Neural crest cell (in vitro differentiated cells): Measurements from ENCODE around the gene GNA14. TPM values are rescaled to one million over a fixed set of nuclear protein-coding genes. Genes with fewer than 3 reads are reported as not detected.
"Not testable (repeated sequence)": the region's sequence is repeated elsewhere in the genome, so short reads cannot be mapped to it uniquely, and the experiment has no call there.

Experiments used
- DNase-seq: peaks from one replicate; pipeline ENCODE4 v3.0.0; 2021; ENCODE audit warnings: low read depth, mixed read lengths, low spot score
- H3K27ac Mint-ChIP-seq: one replicate; pipeline ENCODE4 v1.8.0; 2021; ENCODE audit warnings: mild to moderate bottlenecking, mixed read lengths; ENCODE audit not compliant: unreplicated experiment
- H3K27me3 Mint-ChIP-seq: 2 replicates; pipeline ENCODE4 v1.8.0; 2021; ENCODE audit warnings: low read depth, mild to moderate bottlenecking, mixed read lengths
- H3K36me3 Mint-ChIP-seq: 2 replicates; pipeline ENCODE4 v1.8.0; 2021; ENCODE audit warnings: low read depth, mild to moderate bottlenecking, mixed read lengths
- H3K4me1 Mint-ChIP-seq: 2 replicates; pipeline ENCODE4 v1.8.0; 2021; ENCODE audit warnings: mixed read lengths
- H3K4me3 Mint-ChIP-seq: one replicate; pipeline ENCODE4 v1.8.0; 2021; ENCODE audit warnings: mild to moderate bottlenecking, mixed read lengths
- H3K9me3 Mint-ChIP-seq: 2 replicates; pipeline ENCODE4 v1.8.0; 2021; ENCODE audit warnings: mixed read lengths
- CTCF ChIP-seq: fragments of 200-600 bp; sonication (generic); conservative IDR thresholded peaks from 2 replicates; pipeline ENCODE4 v1.5.0; 2021; ENCODE audit warnings: antibody characterized with exemption, mild to moderate bottlenecking
- total RNA-seq: library from RNA; stranded (reverse); gene quantifications from 2 replicates; pipeline ENCODE4 v1.2.1, GENCODE V29; 2021

The GNA14 gene
- total RNA-seq, 1 donor from 2014 or later: not detected

- H3K27me3 Mint-ChIP-seq: no peaks in the 10 kb centered on the region
- no peak for DNase-seq
- no peak overlapping the region for H3K4me3 Mint-ChIP-seq
- H3K27ac Mint-ChIP-seq: no peak overlapping the region
- H3K36me3 Mint-ChIP-seq: no peaks in the 10 kb centered on the region
- no peaks in the 10 kb centered on the region for H3K4me1 Mint-ChIP-seq
- no peak for TF ChIP-seq CTCF
- H3K9me3 Mint-ChIP-seq: peaks cover 3% of the 10 kb centered on the region
Measured at GRCh38 chr9:77495834-77496671, 152.1 kb downstream of the GNA14 start.

GRCh38 chr9:77490279-77490678, 157.8 kb downstream of the GNA14 start:
- H3K27ac Mint-ChIP-seq, H3K36me3 Mint-ChIP-seq, DNase-seq, H3K4me1 Mint-ChIP-seq, H3K4me3 Mint-ChIP-seq, H3K9me3 Mint-ChIP-seq, H3K27me3 Mint-ChIP-seq: not testable (repeated sequence)

GRCh38 chr9:77489405-77490163, 158.5 kb downstream of the GNA14 start:
- H3K4me1 Mint-ChIP-seq, H3K27me3 Mint-ChIP-seq, DNase-seq, H3K9me3 Mint-ChIP-seq, H3K36me3 Mint-ChIP-seq, H3K4me3 Mint-ChIP-seq: not testable (repeated sequence)
- H3K27ac Mint-ChIP-seq: peak overlapping the region; percentile 36

- H3K27me3 Mint-ChIP-seq: no peaks in the 10 kb centered on the region
- peaks cover 4% of the 10 kb centered on the region for H3K36me3 Mint-ChIP-seq
- no peaks in the 10 kb centered on the region for H3K4me1 Mint-ChIP-seq
- DNase-seq: no peak
- H3K4me3 Mint-ChIP-seq: no peak overlapping the region
- H3K27ac Mint-ChIP-seq: no peak overlapping the region
- H3K9me3 Mint-ChIP-seq: peaks cover 9% of the 10 kb centered on the region
- peak; percentile 60 for TF ChIP-seq CTCF
Measured at GRCh38 chr9:77488439-77489126, 159.5 kb downstream of the GNA14 start.

GRCh38 chr9:77486968-77487367, 161.2 kb downstream of the GNA14 start:
- H3K27me3 Mint-ChIP-seq: no peaks in the 10 kb centered on the region
- no peak for DNase-seq
- no peak for TF ChIP-seq CTCF
- peaks cover 11% of the 10 kb centered on the region for H3K9me3 Mint-ChIP-seq
- H3K4me3 Mint-ChIP-seq: no peak overlapping the region
- H3K36me3 Mint-ChIP-seq: peaks cover 4% of the 10 kb centered on the region
- H3K4me1 Mint-ChIP-seq: no peaks in the 10 kb centered on the region
- no peak overlapping the region for H3K27ac Mint-ChIP-seq

- Mint-ChIP-seq H3K4me1 (no peaks in the 10 kb centered on the region), H3K36me3 (peaks cover 4% of the 10 kb centered on the region), H3K27ac (no peak overlapping the region), H3K4me3 (no peak overlapping the region), H3K9me3 (peaks cover 14% of the 10 kb centered on the region), H3K27me3 (no peaks in the 10 kb centered on the region)
- no peak for TF ChIP-seq CTCF
- DNase-seq: no peak
Measured at GRCh38 chr9:77486463-77486862, 161.7 kb downstream of the GNA14 start.
